HG03139 (cell line): Measurements from ENCODE around the gene KLHDC10.
"Not testable (repeated sequence)": the region's sequence is repeated elsewhere in the genome, so short reads cannot be mapped to it uniquely, and the experiment has no call there.

ENCODE experiments used
- ATAC-seq: cut with Tn5 transposase; IDR thresholded peaks from one replicate; pipeline ENCODE4 v1.9.1; 2021; ENCODE audit not compliant: unreplicated experiment

Gene KLHDC10

DNA sequence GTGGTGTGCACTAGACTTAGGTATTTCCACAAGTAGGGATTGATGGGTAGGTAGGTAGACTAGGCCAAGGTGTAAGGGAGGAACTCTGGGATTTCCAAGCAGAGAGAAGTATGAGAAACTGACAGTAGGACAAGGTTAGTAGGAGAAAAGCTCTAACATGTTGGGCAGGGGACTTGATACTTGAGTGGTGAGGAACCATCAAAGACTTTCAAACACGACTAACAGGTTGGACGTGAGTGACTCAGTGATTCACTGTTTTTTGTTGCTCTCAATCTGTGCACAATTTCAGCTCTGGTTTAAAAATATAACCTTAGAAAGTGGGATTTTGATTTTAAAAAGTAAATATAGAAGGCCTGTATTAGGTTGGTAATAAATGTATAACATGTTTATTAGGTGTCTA, 44.4 kb downstream of the KLHDC10 start:
- ATAC-seq, result no peak

DNA sequence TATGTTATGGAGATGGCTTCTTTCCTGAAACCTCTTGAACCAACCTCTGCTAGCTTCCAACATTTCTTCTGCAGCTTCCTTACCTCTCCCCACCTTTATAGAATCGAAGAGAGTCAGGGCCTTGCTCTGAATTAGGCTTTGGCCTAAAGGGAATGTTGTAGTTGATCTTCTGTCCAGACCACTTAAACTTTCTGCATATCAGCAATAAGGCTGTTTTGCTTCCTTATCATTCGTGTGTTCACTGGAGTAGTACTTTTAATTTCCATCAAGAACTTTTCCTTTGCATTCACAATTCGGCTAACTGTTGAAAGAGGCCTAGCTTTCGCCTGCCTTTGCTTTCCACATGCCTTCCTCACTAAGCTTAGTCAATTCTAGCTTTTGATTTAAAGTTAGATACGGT, 48.0 kb downstream of the KLHDC10 start:
- ATAC-seq, result no peak

- no peak for ATAC-seq
These were observed 48.5 kb downstream of the KLHDC10 start for GRCh38 chr7:130118801-130119200.

DNA sequence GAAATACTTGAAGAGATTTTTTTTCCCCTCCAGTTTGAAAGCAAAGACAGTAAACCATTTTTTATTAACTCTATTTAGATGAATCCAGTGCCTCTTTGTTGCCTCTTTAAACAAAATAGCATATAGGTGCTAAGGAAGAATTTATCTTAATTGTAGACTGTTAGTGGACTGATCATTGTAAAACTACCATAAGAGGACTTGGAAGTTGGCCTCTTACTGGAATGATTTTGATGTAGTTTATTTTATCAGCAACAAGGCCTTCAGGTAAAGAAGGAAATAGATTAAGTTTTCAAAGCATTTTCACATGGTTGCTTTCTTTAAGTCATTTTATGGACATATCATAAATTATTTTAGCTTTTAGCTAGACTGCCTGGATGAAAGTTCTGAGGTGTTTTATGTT, 53.2 kb downstream of the KLHDC10 start:
- no peak for ATAC-seq

GRCh38 chr7:130124711-130125110, 54.4 kb downstream of the KLHDC10 start:
- no peak for ATAC-seq

DNA sequence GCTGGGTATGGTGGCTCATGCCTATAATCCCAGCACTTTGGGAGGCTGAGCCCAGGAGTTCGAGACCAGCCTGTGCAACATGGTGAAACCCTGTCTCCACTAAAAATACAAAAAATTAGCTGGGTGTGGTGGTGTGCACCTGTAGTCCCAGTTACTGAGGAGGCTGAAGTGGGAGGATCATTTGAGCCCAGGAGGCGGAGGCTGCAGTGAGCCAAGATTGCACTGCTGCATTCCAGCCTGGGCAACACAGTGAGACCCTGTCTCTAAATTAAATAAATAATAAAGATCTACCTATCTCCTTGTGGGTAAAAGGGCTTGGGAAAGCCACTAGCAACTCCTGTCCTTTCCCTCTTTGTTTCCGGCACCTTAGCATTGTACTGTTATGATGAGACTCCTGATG, 56.5 kb downstream of the KLHDC10 start:
- ATAC-seq, result not testable (repeated sequence)

DNA sequence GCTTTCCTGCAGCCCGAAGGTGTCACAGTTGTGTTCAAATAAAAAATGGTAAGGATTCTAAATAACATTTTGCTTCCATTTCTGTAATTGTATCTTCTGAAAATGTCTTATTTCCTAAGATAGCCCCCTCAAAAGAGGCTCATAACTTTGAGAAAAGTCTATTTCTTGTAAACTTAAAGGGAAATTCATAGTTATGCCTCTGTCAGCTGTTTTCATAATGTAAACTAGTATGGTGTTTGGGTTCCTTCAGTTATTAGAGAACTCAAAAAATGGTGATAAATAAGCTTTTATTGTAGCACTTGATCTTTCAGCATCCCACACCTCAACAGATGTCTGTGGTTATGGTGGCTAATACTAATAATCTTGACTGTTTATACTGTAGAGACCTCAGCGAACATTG, 57.1 kb downstream of the KLHDC10 start:
- no peak for ATAC-seq

- ATAC-seq, result no peak
These were observed 57.5 kb downstream of the KLHDC10 start for GRCh38 chr7:130127821-130128317.

DNA sequence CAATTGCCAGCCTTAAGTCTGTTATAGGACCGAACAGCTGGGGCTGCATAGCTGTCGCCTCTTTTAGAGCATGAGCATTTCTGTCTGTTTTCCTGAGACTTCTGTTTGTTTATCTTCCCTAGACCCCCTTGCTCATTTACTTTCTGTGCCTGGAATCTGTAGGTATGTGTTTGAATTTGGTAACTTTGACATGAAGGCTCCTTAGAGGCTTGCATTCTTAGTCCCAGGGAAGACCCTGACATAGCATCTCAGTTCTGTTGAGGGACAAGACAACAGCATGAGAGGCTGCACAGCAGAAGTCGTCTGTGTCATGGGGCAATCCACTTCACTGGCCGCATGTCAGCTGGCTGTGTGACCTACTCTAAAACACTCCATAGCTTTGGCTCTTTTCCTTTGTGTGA, 58.7 kb downstream of the KLHDC10 start:
- ATAC-seq, result no peak

DNA sequence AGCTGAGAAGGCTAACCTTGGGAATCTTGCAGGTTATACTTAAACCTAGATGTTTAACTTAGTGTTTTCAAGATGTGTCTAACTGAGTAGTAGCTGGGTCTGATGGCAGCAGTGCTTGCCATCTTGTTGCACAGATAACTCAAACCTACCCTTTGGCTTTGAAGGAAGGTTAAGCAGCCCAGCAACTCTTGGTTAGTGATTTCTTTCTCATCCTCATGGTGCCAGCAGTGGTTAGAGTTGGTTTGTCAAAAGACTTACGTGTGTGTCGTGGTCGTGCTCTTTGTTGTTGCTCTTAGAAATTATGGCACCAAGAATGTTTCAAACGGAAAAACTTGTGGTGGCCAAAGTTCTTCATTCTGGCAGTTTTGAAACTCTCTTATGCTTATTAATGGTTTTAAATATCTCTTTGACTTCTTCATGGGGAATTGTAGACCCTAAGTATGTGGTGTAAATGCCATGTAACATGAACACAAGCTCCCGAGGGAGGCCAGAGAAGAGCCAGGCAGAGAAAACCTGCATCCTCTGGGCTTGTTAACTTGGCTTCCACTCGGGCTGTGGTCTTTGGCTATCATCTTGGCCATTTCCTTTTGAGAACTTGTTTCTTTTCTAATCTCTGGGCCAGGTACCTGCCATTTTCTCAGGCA, 61.0 kb downstream of the KLHDC10 start:
- no peak for ATAC-seq

DNA sequence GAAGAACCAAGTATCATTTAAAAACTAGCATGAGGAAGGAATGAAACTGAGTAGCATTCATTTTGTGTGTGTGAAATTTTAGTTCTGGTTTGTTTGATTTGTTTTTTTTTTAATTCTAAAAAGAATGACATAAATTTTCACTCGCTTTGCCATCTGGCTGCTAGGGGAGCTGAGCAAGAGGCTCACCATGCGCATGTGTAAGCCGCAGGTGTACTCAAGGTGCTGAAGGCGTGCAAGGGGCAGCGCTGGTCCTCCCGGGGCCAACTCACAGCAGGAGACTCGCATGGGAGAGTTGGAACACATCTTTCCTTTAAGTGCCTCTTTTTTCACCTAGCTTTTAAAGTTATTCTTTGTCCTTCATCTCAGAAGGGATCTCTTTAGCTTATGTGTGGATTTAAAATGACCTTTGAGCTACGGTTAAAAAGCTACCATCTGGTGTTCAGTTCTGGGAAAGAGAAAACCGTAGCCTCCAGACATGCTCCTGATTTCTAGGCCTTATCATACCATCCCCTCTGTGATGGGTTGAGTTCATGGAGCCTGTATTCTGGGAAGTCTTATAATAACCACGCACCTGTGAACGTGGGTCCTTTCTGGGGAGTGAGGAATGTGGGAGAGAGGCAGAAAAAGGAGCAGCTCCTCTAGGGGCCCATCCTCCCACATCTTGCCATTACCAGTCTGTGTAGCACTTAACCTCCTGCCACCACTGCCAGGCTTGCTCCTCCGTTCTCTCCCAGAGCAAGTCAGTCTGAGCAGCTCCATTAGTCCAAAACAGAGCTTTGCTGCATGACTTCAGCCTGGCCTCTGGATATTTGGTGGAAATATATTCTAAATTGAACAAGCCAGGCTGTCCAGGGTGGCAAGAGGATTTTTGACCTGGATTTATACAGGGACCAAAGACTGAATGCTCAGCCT, 61.9 kb downstream of the KLHDC10 start:
- ATAC-seq, result no peak

- no peak for ATAC-seq
These were observed 62.9 kb downstream of the KLHDC10 start for GRCh38 chr7:130133029-130133782.

GRCh38 chr7:130134106-130134636, 63.8 kb downstream of the KLHDC10 start:
- ATAC-seq, result no peak

DNA sequence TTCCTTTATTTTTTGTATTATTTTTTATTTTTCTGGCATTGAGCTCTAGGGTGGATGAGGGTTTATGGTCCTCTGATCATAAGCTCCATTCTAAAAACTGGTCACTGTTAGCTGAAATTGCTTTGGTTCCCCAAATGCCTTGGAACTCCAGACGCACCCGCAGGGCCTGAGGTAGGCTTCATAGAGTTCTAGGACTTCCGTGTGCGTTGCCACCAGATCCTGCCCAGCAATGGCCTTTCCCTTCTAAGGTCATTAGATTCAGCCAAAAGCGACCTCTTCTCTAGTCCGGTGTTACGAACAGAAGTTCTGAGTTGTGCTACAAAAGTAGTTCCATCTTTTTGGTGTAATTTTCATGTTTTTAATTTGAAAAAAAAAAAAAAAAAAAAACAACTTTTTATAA, 64.4 kb downstream of the KLHDC10 start:
- no peak for ATAC-seq

DNA sequence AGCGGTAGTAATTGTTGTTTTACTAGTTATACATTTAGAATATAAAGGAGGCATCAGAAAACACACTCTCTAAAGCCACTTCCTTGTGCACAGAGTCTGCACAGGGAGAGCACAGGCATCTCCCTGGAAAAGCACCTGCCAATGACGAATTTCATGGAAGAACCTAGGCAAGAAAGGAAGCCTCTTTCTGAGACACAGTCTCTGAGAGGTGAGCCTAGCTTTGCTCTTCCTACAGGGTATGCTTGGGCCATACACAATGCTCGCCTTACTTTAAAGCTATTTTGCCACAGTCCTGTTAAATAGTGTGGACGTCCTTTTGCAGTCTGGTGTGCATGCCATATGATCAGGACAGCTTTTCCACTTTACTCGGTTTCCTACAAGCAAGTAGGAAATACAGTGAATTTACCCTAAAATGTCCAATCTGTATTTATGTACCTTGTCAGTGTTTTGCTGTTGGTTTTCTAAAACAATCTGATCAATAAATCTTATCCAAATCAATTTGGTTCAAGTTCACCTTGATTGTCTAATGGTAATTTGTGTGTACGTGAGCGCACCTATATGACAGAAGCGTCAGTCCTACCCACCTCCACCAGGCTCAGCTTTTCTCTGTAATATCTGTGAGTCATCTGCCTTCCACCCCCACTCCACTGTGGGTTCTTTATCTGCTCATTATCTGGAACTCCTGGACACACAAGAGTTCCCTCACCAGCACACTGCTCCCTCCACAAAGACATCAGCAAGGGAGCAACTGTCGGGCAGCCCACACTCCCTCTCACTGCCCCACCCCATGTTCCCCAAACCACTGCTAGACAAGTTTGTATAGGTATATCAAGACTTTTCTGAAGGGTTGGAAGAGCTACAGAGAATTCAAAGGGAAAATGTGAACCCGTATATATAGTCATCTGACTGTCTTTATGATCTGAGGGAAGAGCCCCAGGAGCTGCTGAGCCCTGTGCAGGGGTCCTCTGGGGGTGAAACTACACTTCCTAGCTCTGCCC, 65.2 kb downstream of the KLHDC10 start:
- no peak for ATAC-seq

GRCh38 chr7:130136579-130137167, 66.3 kb downstream of the KLHDC10 start:
- ATAC-seq, result no peak

DNA sequence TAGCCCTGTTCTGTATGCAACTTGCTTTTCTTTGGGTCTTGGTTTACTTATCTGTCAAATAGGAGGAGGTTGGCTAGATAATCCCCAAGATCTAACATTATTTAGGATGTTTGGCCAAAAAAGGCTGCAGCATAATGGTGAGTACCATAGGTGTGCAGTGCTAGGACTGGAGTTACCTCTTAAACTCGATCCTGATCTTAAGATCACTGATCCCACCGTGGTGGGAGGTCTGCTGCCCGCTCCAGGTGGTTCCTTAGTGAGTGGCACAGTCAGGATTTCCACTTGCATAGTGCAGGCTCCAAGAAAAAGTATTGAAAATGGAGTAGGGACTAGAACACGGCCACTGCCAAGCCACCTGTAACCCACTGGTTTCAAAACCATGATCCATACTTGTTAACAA, 66.9 kb downstream of the KLHDC10 start:
- ATAC-seq, result no peak

DNA sequence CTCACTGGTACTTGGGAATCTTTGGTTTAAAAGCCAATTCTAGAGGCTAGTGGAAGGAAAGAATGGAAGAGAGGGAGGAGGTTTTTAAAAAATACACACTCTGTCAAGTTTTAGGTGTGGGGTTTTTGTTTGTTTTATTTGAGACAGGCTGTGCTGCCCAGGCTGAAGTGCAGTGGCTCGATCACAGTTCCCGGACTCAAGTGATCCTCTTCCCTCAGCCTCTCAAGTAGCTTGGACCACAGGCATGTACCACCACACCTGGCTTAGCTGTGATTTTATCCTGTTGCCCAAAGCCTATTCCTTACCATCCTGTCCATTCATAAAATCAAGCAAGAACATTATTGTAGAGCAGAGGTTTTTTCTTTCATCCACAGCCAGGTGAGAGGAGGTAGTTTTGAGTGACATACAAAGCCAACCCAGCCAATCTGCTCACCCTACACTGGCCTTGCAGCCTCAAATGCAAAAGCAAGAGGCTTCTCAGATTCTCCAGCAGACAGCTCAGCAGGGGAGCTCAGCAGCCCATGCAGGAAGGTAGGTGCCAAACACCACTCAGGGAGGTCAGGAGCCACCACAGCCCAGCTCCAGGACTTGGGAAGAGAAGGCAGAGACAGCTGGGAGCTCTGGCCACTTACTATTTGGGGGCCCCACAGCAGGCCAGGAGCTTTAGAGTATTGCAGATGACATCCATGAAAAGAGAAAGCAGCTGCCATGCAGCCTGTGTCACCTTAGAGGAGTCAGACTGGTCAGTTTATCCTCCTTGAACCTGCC, 69.0 kb downstream of the KLHDC10 start:
- no peak for ATAC-seq
